BLaER1 treated with 17β-estradiol and CSF1 and Interleukin-3, amounts not matched to agents 10 nM and 100 nM (cell line): Measurements from ENCODE around the gene RAB21.

Source experiments
- H3K27ac ChIP-seq, 11 experiments: shearing (Covaris generic); formaldehyde crosslinking; 2 replicates each; pipeline ENCODE4 v1.8.1; 2022
- H3K27me3 ChIP-seq, 11 experiments: shearing (Covaris generic); formaldehyde crosslinking; 2 replicates each; pipeline ENCODE4 v1.8.1; 2022
- H3K36me3 ChIP-seq, 11 experiments: shearing (Covaris generic); formaldehyde crosslinking; 2 replicates each; pipeline ENCODE4 v1.8.1; 2022
- H3K4me1 ChIP-seq, 10 experiments: shearing (Covaris generic); formaldehyde crosslinking; 2 replicates each; pipeline ENCODE4 v1.8.1; 2022
- H3K4me2 ChIP-seq, 11 experiments: shearing (Covaris generic); formaldehyde crosslinking; 2 replicates each; pipeline ENCODE4 v1.8.1; 2022
- H3K4me3 ChIP-seq, 10 experiments: shearing (Covaris generic); formaldehyde crosslinking; 2 replicates each; pipeline ENCODE4 v1.8.1; 2022
- H3K9ac ChIP-seq, 11 experiments: shearing (Covaris generic); formaldehyde crosslinking; 2 replicates each; pipeline ENCODE4 v1.8.1; 2022
- H3K9me3 ChIP-seq, 11 experiments: shearing (Covaris generic); formaldehyde crosslinking; replicated peaks in 1 of 11; 2 replicates each; pipeline ENCODE4 v1.8.1; 2022
- H4K20me1 ChIP-seq, 11 experiments: shearing (Covaris generic); formaldehyde crosslinking; 2 replicates each; pipeline ENCODE4 v1.8.1; 2022
- Cebpa-rat ChIP-seq, 11 experiments: shearing (Covaris generic); IDR thresholded peaks; 2 replicates each; pipeline ENCODE4 v1.8.1; 2022

RAB21 gene

DNA sequence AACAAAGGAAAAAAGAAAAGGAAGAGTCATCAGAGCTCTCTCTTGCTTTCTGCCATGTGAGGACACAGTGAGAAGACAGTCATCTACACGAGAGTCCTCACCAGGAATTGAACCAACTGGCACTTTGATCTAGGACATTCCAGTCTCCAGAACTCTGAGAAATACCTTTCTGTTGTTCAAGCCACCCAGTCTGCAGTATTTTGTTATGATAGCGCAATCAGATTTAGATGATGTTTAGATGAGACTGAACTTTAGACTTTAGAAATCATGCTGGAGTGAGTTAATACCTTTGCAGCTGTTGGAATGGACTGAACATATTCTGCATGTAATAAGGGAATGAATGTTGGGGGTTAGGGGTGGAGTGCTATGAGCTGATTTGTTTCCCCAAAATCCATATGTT, 28.1 kb upstream of the RAB21 start:
- H3K9ac ChIP-seq, result no peak overlapping the region
- no peak overlapping the region for H3K4me2 ChIP-seq
- H3K27me3 ChIP-seq, result no peaks in the 10 kb centered on the region
- H4K20me1 ChIP-seq, result no peaks in the 10 kb centered on the region
- H3K27ac ChIP-seq, result no peak overlapping the region
- H3K9me3 ChIP-seq, result no peaks in the 10 kb centered on the region
- H3K4me1 ChIP-seq, result no peaks in the 10 kb centered on the region
- no peak overlapping the region for H3K4me3 ChIP-seq
- no peaks in the 10 kb centered on the region for H3K36me3 ChIP-seq
- no peak for TF ChIP-seq Cebpa-rat (IDR thresholded peaks at IDR 0.05)

DNA sequence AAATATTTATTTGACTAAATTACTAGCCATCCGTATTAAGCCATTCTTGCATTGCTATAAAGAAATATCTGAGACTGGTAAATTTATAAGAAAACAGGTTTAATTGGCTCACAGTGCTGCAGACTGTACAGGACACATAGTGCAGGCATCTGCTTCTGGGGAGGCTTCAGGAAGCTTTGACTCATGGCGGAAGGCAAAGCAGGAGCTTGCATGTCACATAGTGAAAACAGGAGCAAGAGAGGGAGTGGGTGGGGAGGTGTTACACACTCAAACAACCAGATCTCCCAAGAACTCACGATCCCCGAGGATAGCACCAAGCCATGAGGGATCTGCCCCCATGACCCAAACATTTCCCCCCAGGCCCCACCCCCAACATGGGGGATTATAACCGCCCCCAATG, 26.7 kb upstream of the RAB21 start:
- no peaks in the 10 kb centered on the region for H3K27me3 ChIP-seq
- H3K4me3 ChIP-seq, result no peak overlapping the region
- no peak overlapping the region for H3K27ac ChIP-seq

DNA sequence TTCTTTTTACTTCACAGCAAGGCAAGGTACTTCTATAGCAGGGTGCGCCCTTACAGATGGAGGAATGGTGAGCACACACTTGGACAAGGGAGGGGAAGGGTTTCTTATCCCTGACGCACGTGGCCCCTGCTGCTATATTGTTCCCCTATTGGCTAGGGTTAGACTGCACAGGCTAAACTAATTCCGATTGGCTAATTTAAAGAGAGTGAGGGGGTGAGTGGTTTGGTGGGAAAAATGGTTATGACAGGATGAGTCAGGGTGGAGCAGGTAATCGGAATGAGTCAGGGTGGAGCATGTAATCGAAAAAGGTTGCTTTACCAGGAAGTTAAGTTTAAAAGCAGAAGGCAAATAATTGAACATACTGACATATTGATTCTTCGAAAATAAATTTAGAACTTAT, 23.7 kb upstream of the RAB21 start:
- H3K4me1 ChIP-seq, result no peaks in the 10 kb centered on the region
- no peak overlapping the region for H3K27ac ChIP-seq
- no peak overlapping the region for H3K9ac ChIP-seq
- TF ChIP-seq Cebpa-rat (IDR thresholded peaks at IDR 0.05), result no peak
- H3K4me3 ChIP-seq, result no peak overlapping the region
- H3K27me3 ChIP-seq, result no peaks in the 10 kb centered on the region
- H3K36me3 ChIP-seq, result no peaks in the 10 kb centered on the region
- H3K9me3 ChIP-seq, result no peaks in the 10 kb centered on the region
- H3K4me2 ChIP-seq, result no peak overlapping the region
- no peaks in the 10 kb centered on the region for H4K20me1 ChIP-seq

More for the DNA sequence above, 26.7 kb upstream of the RAB21 start:
- no peak for TF ChIP-seq Cebpa-rat (IDR thresholded peaks at IDR 0.05)
- Histone ChIP-seq H3K9ac (no peak overlapping the region), H3K9me3 (no peaks in the 10 kb centered on the region), H4K20me1 (no peaks in the 10 kb centered on the region), H3K36me3 (no peaks in the 10 kb centered on the region), H3K4me2 (no peak overlapping the region), H3K4me1 (no peaks in the 10 kb centered on the region)

DNA sequence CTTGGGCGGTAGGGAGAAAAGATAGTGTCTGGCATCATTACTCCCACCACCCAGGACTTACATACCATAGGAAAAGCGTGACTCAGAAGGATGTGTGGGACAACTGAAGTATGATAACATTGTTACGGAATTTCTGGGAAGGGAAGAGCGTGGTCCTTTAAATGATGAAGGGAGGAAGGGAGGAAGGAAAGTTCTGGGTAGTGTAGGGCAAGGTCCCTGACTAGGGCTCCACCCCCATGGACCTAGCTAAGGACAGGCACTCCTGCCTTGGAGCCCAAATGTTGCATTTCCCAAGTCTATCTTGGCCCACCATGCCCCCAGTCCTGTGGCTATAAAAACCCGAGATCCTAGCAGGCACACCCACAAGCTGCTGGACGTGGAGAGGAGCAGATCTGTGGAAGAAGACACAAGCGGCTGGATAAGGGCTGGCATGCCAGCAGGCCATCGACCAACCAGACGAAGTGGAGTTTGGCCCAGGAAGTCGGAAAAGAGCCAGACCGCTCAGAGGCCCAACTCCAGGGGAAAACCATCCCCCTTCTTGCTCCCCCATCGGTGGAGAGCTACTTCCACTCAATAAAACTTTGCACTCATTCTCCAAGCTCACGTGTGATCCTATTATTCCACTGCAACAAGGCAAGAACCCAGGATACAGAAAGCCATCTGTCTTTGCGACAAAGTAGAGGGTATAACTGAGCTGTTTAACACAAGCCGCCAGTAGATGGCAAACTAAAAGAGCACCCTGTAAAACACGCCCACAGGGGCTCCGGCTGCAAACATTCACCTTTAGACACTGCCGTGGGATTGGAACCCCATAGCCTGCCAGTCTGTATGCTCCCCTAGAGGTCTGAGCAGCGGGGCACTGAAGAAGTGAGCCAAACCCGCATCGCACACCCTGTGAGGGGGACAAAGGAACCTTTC, 23.0 kb upstream of the RAB21 start:
- no peaks in the 10 kb centered on the region for H3K36me3 ChIP-seq
- no peaks in the 10 kb centered on the region for H3K4me1 ChIP-seq
- no peak overlapping the region for H3K4me3 ChIP-seq
- H3K9me3 ChIP-seq, result no peaks in the 10 kb centered on the region
- H4K20me1 ChIP-seq, result no peaks in the 10 kb centered on the region
- H3K27me3 ChIP-seq, result no peaks in the 10 kb centered on the region
- H3K4me2 ChIP-seq, result no peak overlapping the region
- no peak overlapping the region for H3K27ac ChIP-seq
- H3K9ac ChIP-seq, result no peak overlapping the region
- no peak for TF ChIP-seq Cebpa-rat (IDR thresholded peaks at IDR 0.05)

DNA sequence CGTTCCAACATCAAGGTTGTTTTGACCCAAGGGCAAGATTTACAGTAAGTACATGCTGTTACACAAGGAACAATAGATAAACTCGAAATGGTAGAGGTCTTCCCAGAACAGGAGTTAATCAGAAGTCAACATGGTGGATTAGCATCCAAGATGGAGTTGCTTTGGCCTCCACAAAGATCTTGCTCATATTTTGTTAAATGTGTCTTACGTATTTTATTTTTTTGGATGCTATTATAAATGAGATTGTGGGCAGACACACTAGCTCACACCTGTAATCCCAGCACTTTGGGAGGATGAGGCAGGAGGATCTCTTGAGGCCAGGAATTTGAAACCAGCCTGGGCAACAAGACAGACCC, 22.3 kb upstream of the RAB21 start:
- H3K4me1 ChIP-seq, result no peaks in the 10 kb centered on the region
- H3K9ac ChIP-seq, result no peak overlapping the region
- H3K4me3 ChIP-seq, result no peak overlapping the region
- no peak overlapping the region for H3K27ac ChIP-seq
- H3K4me2 ChIP-seq, result no peak overlapping the region
- no peaks in the 10 kb centered on the region for H4K20me1 ChIP-seq
- no peaks in the 10 kb centered on the region for H3K27me3 ChIP-seq
- no peak for TF ChIP-seq Cebpa-rat (IDR thresholded peaks at IDR 0.05)
- no peaks in the 10 kb centered on the region for H3K36me3 ChIP-seq
- H3K9me3 ChIP-seq, result no peaks in the 10 kb centered on the region

DNA sequence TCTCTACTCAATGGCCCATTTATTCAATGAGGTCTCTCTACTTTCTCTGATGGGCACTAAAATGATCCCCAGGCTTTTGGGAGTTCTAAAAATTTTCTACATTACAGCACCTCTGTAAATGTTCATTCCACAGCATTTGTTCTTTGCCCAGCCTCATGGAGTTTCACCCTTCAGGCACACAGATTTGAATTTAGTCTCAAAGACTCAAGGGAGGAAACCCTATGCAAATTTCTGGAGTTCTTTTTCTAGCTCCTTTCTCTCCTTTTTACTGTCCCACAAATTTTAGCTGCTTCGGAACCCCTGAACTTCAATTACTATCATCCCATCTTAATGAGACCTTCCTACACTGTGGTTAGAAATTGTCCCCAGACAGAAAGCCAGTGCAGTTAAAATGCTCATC, 17.5 kb upstream of the RAB21 start:
- H3K27ac ChIP-seq, result no peak overlapping the region
- no peaks in the 10 kb centered on the region for H3K9me3 ChIP-seq
- no peak overlapping the region for H3K4me2 ChIP-seq

DNA sequence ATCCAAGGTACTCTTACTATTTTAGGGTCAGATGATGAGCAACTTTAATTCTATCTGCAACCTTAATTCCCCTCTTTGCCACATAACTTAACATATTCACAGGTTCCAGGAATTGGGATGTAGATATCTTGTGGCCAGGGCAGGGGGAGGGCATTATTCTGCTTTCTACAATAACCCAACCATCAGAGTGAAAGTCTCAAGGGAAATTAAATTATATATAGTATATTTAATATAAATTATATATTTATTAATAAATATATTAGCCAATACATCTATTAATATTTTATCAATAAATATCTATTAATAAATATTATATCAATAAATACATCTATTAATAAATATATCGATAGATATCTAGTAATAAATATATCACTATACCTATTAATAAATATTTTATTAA, 11.7 kb upstream of the RAB21 start:
- TF ChIP-seq Cebpa-rat (IDR thresholded peaks at IDR 0.05), result no peak

More for the DNA sequence above, 17.5 kb upstream of the RAB21 start:
- no peaks in the 10 kb centered on the region for H3K27me3 ChIP-seq
- H3K4me3 ChIP-seq, result no peak overlapping the region
- H3K9ac ChIP-seq, result no peak overlapping the region
- no peaks in the 10 kb centered on the region for H3K4me1 ChIP-seq
- no peak for TF ChIP-seq Cebpa-rat (IDR thresholded peaks at IDR 0.05)
- H3K36me3 ChIP-seq, result no peaks in the 10 kb centered on the region
- no peaks in the 10 kb centered on the region for H4K20me1 ChIP-seq

DNA sequence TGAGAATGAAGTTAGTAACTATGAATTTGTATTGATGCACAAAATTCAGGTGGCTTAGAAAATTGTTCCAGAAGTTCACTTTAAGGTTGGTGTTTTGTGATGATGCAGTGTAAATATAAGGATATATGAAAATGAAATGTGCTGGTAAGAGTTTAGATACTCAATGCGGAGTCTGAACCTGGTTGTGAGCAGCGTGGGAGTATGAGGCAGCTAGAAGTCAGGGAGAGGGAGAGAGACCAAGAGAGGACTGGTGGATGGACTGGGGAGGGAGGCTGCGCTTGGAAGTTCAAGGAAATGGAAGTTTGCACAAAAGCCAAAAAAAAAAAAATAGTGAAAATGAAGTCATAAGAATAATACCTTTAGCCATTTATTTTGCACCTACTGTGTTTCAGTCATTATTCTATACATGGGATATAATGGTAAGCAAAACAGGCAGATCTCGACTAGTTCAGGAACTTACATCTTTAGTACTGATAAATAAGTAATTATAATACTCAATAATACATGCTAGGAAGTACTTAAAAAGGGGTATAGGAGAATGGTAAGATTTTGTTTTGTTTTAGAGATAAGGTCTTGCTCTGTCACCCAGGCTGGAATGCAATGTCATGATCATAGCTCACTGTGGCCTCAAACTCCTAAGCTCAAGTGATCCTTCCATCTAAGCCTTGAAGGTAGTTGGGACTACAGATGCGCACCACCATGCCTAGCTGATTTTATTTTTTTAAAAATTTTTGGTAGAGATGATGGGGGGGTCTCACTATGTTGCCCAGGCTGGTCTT, 10.0 kb upstream of the RAB21 start:
- no peaks in the 10 kb centered on the region for H3K36me3 ChIP-seq
- no peak overlapping the region for H3K9ac ChIP-seq
- no peaks in the 10 kb centered on the region for H3K27me3 ChIP-seq
- no peaks in the 10 kb centered on the region for H3K4me1 ChIP-seq
- H3K4me3 ChIP-seq, result no peak overlapping the region
- TF ChIP-seq Cebpa-rat (IDR thresholded peaks at IDR 0.05), result no peak
- no peaks in the 10 kb centered on the region for H3K9me3 ChIP-seq
- H4K20me1 ChIP-seq, result no peaks in the 10 kb centered on the region
- H3K4me2 ChIP-seq, result no peak overlapping the region
- H3K27ac ChIP-seq, result no peak overlapping the region

More for the DNA sequence above, 11.7 kb upstream of the RAB21 start:
- Histone ChIP-seq H3K4me3 (no peak overlapping the region), H3K4me2 (no peak overlapping the region), H3K4me1 (no peaks in the 10 kb centered on the region), H3K9ac (no peak overlapping the region), H3K27ac (no peak overlapping the region), H3K36me3 (no peaks in the 10 kb centered on the region), H3K27me3 (no peaks in the 10 kb centered on the region), H3K9me3 (no peaks in the 10 kb centered on the region), H4K20me1 (no peaks in the 10 kb centered on the region)

DNA sequence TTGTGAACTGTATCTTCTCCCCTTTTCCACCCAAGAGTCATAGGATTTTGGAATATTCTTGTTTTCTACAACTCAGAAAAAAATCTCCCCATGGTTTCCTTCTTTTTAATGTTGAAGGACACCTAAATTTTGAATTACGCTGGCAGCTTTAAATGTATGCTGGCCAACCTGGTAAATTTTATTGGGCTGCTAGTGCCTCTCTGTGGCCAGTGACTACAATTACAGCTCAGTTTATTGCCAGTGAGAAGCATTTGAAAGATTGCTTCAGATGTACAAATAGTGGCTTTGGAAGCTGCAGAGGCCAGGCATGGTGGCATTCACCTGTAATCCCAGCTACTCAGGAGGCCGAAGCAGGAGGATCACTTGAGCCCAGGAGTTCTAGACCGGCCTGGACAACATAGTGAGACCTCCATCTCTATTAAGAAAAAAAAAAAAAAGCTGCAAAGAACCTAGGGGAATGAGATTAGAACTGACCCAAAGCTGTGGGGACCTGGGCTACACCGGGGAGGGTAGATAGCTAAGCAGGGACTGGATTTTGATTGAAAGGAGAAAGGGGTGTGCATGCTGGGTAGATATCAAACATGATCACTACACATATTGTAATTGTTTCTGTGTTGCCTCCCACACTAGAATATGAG, 7.6 kb upstream of the RAB21 start:
- H3K9me3 ChIP-seq, result no peaks in the 10 kb centered on the region
- TF ChIP-seq Cebpa-rat (IDR thresholded peaks at IDR 0.05), result no peak
- no peak overlapping the region for H3K4me2 ChIP-seq
- H3K9ac ChIP-seq, result no peak overlapping the region
- H3K27ac ChIP-seq, result no peak overlapping the region
- no peaks in the 10 kb centered on the region for H4K20me1 ChIP-seq
- H3K36me3 ChIP-seq, result no peaks in the 10 kb centered on the region
- no peak overlapping the region for H3K4me3 ChIP-seq
- no peaks in the 10 kb centered on the region for H3K27me3 ChIP-seq
- H3K4me1 ChIP-seq, result no peaks in the 10 kb centered on the region
